Activated CD8-positive, alpha-beta T cell treated with anti-CD3 and anti-CD28 coated beads for 36 hours (primary cell): Measurements from ENCODE around the gene ITPR1. TPM values are rescaled to one million over a fixed set of nuclear protein-coding genes. Genes with fewer than 3 reads are reported as not detected.

Experiments used
- ATAC-seq: fragments of 200-7000 bp; cut with Tn5 transposase; one replicate; pipeline ENCODE4 v1.10.0; 2021; ENCODE audit warnings: mild to moderate bottlenecking, moderate library complexity
- CTCF ChIA-PET: fragments of 350-600 bp; sonication (Branson Sonifier 250); formaldehyde crosslinking; loops from one replicate; lab custom pipeline; 2021; ENCODE audit warnings: antibody characterized with exemption; lab: Charles Lee
- POLR2A ChIA-PET: fragments of 350-600 bp; sonication (Branson Sonifier 250); formaldehyde crosslinking; loops from one replicate; lab custom pipeline; 2021; ENCODE audit warnings: antibody characterized with exemption; lab: Charles Lee
- DNase-seq: peaks from one replicate; pipeline ENCODE4 v3.0.0-alpha.2; 2020
- H3K27ac Mint-ChIP-seq: one replicate; pipeline ENCODE4 v1.8.0; 2021; ENCODE audit warnings: mild to moderate bottlenecking, mixed read lengths
- H3K27me3 Mint-ChIP-seq: one replicate; pipeline ENCODE4 v1.8.0; 2021; ENCODE audit warnings: mixed read lengths
- H3K36me3 Mint-ChIP-seq: one replicate; pipeline ENCODE4 v1.8.0; 2021; ENCODE audit warnings: low read depth, mixed read lengths
- H3K4me1 Mint-ChIP-seq: one replicate; pipeline ENCODE4 v1.8.0; 2021; ENCODE audit warnings: low read depth, mixed read lengths
- H3K4me3 Mint-ChIP-seq: one replicate; pipeline ENCODE4 v1.8.0; 2021; ENCODE audit warnings: mild to moderate bottlenecking, moderate library complexity, mixed read lengths
- H3K9me3 Mint-ChIP-seq: one replicate; pipeline ENCODE4 v1.8.0; 2021; ENCODE audit warnings: mixed read lengths
- CTCF ChIP-seq: fragments of 200-600 bp; IDR thresholded peaks from one replicate; pipeline ENCODE4 v1.8.0; 2022; ENCODE audit warnings: antibody characterized with exemption, mild to moderate bottlenecking
- intact Hi-C: fragments of 100-400 bp; cut with micrococcal nuclease; formaldehyde crosslinking; loops from one replicate; pipeline ENCODE4 v1.10.0; 2022
- total RNA-seq, 2 experiments: library from RNA; stranded (reverse); gene quantifications; one replicate each; pipeline ENCODE4 v1.2.3, GENCODE V29; 2021

ITPR1 gene
- total RNA-seq, 2 experiments from 2014 or later: 93.9 to 98.2 TPM

DNA sequence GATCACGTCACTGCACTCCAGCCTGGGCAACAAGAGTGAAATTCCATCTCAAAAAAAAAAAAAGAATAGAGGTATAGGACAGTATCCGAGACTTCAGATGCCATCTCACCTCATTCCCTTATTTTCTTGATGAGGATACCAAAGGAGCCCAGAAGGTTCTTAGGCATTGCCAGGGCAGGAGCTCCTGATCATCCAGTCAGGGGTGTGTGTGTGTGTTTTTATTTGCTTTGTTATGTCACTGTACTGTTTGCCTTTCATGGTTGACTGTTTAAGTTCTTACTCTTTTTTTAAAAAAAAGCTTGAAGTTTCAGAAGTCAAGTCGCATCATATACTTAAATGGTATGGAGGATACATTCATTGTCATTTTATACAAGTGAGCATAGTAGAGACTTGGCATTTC is 346.1 kb downstream of the ITPR1 start:
- Mint-ChIP-seq H3K36me3 (peaks cover 70% of the 10 kb centered on the region), H3K4me1 (peaks cover 90% of the 10 kb centered on the region), H3K9me3 (peaks cover 5% of the 10 kb centered on the region), H3K27me3 (no peaks in the 10 kb centered on the region), H3K4me3 (no peak overlapping the region), H3K27ac (peak overlapping the region; percentile 49)
- intact Hi-C loops: loop anchor here (10.0 kb wide), 1 partner anchor 356 kb away; no protein-coding TSS in a partner anchor
- no peak for TF ChIP-seq CTCF
- ChIA-PET CTCF (interaction anchor here (1.7 to 3.1 kb wide), 2 partner anchors 7 to 127 kb away, joined by 6 to 13 read pairs; no protein-coding TSS in a partner anchor), POLR2A (interaction anchor here (0.9 to 21.8 kb wide), 5 partner anchors 8 to 143 kb away, joined by 3 to 434 read pairs (median 13); partner anchors contain the start of gene BHLHE40)
- DNase-seq: no peak
- ATAC-seq: no peak

DNA sequence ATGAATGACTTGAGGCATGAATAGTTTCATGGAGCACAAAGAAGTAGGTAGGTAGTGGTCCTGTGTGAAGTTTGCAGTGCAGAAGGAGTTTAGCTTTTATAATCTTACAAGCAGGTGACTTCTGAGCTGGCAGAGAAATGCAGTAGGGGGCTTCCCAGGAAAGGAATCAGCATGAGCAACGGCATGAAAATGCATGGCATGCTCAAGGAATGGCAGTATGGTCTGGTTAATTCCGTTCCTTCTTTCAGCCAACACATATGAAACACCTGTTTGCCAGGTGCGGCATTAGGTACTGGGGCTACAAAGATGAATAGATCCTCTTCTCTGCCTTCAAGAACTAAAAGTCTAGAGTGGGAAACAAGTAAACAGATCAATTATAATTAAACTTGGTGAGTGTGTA is 348.1 kb downstream of the ITPR1 start:
- H3K36me3 Mint-ChIP-seq: peaks cover 73% of the 10 kb centered on the region
- no peak for TF ChIP-seq CTCF
- intact Hi-C loops: no loop called here
- CTCF ChIA-PET: interaction anchor here (0.6 to 3.1 kb wide), 11 partner anchors 9 to 182 kb away, joined by 3 to 13 read pairs (median 4); partner anchors contain the start of gene BHLHE40
- H3K4me3 Mint-ChIP-seq: no peak overlapping the region
- peaks cover 91% of the 10 kb centered on the region for H3K4me1 Mint-ChIP-seq
- no peak for DNase-seq
- no peak for ATAC-seq
- H3K27me3 Mint-ChIP-seq: no peaks in the 10 kb centered on the region
- H3K27ac Mint-ChIP-seq: peak overlapping the region; percentile 99
- POLR2A ChIA-PET: interaction anchor here (0.7 to 21.8 kb wide), 9 partner anchors 8 to 141 kb away, joined by 3 to 434 read pairs (median 6); partner anchors contain the start of gene BHLHE40
- H3K9me3 Mint-ChIP-seq: peaks cover 5% of the 10 kb centered on the region

GRCh38 chr3:4841776-4842440 is 348.8 kb downstream of the ITPR1 start:
- intact Hi-C loops: no loop called here
- TF ChIP-seq CTCF: no peak
- H3K9me3 Mint-ChIP-seq: peaks cover 5% of the 10 kb centered on the region
- ATAC-seq (peak; percentile 60), DNase-seq (no peak)
- no peaks in the 10 kb centered on the region for H3K27me3 Mint-ChIP-seq
- peak overlapping the region; percentile 99 for H3K27ac Mint-ChIP-seq
- H3K4me3 Mint-ChIP-seq: no peak overlapping the region
- ChIA-PET CTCF (interaction anchor here (0.6 to 3.1 kb wide), 12 partner anchors 9 to 181 kb away, joined by 3 to 13 read pairs (median 4); partner anchors contain the start of gene BHLHE40), POLR2A (interaction anchor here (0.7 to 21.8 kb wide), 10 partner anchors 8 to 181 kb away, joined by 3 to 434 read pairs (median 6); partner anchors contain the start of gene BHLHE40)
- peaks cover 91% of the 10 kb centered on the region for H3K4me1 Mint-ChIP-seq
- H3K36me3 Mint-ChIP-seq: peaks cover 68% of the 10 kb centered on the region

GRCh38 chr3:4843619-4844018 is 350.5 kb downstream of the ITPR1 start:
- TF ChIP-seq CTCF: no peak
- ChIA-PET CTCF (interaction anchor here (1.1 to 2.0 kb wide), 7 partner anchors 8 to 142 kb away, joined by 3 to 11 read pairs (median 4); no protein-coding TSS in a partner anchor), POLR2A (interaction anchor here (0.6 to 21.8 kb wide), 6 partner anchors 10 to 280 kb away, joined by 3 to 434 read pairs (median 7); partner anchors contain the start of gene BHLHE40)
- H3K9me3 Mint-ChIP-seq: peaks cover 5% of the 10 kb centered on the region
- H3K4me3 Mint-ChIP-seq: no peak overlapping the region
- H3K36me3 Mint-ChIP-seq: peaks cover 64% of the 10 kb centered on the region
- peaks cover 91% of the 10 kb centered on the region for H3K4me1 Mint-ChIP-seq
- intact Hi-C loops: no loop called here
- no peak for DNase-seq
- peak overlapping the region; percentile 99 for H3K27ac Mint-ChIP-seq
- no peaks in the 10 kb centered on the region for H3K27me3 Mint-ChIP-seq
- no peak for ATAC-seq
